Activated T-helper 1 cell treated with Interleukin-2 at 50 U/mL for 16 hours (primary cell): ENCODE data around the gene CTSS.

Source experiments
- DNase-seq: peaks from one replicate; pipeline ENCODE4 v3.0.0-alpha.2; 2020; ENCODE audit warnings: low read depth

CTSS gene

DNA sequence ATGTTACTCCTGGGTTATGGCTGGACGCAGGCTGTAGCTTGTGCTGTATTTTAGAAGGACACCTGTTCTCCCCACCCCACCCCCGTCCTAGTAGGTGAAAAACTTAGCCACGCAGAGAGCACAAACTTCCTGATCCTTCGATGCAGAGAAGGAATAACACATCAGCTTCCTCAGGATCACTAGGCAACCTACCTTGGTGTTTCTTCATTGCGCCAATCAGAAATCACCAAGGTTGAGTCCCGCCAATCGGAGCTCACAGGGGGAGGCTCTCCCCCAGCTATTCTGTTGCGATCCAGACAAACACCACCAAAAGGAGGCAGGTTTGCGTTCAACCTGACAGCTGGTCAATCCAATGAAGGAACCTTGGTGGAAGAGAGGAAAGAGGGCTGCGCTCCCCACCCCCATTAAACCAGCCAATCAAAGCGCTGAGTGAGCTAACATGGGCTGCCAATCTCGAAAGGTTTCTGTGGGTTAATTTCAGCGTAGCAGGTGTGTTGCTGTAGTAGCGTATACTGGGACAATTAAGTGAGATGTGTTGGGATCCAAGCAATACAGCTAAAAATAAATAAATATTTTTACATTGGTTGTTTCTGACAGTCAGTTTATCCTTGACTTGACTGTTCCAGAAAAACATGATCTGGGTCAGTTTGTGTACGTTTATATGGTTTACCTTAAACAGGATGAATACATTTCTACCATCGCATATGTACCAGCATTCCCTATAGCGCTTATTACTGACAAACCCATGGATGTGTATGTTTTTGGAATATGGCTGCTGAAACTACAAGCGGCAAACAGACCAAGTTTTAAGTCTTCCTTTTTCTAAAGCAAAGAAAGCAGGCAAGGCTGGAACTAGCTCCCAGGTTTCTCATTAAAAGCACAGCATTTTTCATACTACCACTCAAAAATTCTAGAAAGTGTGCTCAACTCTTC, 68.3 kb downstream of the CTSS start, which contains the start of gene GOLPH3L:
TSS of gene GOLPH3L (minus strand) at position 160 of the 933 bp plus-strand sequence. CDS start 2,316 bp downstream, outside the sequence.
- DNase-seq, result peak; percentile 78

- DNase-seq, result no peak
Observed at GRCh38 chr1:150696590-150696989, 69.0 kb downstream of the CTSS start.

GRCh38 chr1:150696162-150696561, 69.4 kb downstream of the CTSS start:
- no peak for DNase-seq

- no peak for DNase-seq
Observed at GRCh38 chr1:150695561-150695960, 70.0 kb downstream of the CTSS start.

DNA sequence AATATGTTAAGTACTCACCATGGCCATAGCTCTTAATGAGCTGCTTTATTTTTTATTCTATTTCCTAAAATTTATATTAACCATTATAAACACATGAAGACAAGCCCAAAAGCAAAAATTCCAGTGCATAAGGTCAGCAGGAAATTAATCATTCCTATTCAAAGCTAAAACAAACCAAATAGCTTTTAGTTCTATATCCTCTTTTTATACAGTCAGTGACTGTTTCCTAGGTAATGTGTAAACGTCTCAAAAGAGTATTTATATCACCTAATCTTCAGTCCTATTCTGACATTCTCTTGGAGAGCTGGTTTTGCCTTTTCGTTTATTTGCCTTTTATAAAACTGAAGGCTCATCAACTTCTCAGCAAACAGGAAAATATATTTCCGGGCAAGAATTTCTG, 72.9 kb downstream of the CTSS start:
- DNase-seq, result no peak

- no peak for DNase-seq
Observed at GRCh38 chr1:150688763-150689162, 76.8 kb downstream of the CTSS start.

DNA sequence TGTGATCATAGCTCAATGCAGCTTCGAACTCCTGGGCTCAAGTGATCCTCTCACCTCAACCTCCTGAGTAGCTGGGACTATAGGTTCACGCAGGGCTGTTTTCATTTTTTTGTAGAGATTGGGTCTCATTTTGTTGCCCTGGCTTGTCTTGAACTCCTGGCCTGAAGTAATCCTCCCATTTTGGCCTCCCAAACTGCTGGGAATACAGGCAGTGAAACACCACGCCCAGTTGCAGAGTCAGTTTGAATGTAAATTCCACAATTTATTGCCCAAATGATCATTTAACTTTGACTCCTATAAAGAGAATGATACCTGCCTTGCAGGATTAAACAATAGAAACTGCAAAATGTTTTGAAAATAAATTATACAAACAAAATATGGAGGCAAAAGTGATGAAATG, 79.3 kb downstream of the CTSS start:
- no peak for DNase-seq

DNA sequence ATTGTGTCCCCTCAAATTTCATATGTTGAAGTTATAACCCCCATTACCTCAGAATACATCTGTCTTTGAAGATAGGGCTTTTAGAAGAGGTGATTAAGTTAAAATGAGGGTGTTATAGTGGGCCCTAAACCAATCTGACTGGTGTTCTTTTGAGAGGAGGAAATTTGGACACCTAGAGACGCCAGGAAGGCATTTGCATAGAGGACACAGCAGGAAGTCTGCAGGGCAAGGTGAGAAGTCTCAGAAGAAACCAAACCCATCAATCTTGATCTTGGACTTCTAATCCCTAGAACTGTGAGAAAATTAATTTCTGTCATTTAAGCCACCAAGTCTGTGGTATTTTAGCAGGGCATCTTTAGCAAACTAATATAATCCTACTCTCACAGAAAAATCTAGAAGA, 81.7 kb downstream of the CTSS start:
- no peak for DNase-seq
